Progenitor cell of endocrine pancreas (in vitro differentiated cells): ENCODE measurements around the gene RAD51D. TPM values are rescaled to one million over a fixed set of nuclear protein-coding genes. Genes with fewer than 3 reads are reported as not detected.

Experiments
- DNase-seq: peaks from one replicate; pipeline ENCODE4 v3.0.0; 2021; ENCODE audit warnings: low spot score; ENCODE audit not compliant: unreplicated experiment
- H3K27ac Mint-ChIP-seq: 2 replicates; pipeline ENCODE4 v1.8.0; 2021; ENCODE audit warnings: mild to moderate bottlenecking, moderate library complexity, mixed read lengths
- H3K27me3 Mint-ChIP-seq: 2 replicates; pipeline ENCODE4 v1.8.0; 2021; ENCODE audit warnings: mixed read lengths
- H3K36me3 Mint-ChIP-seq: 2 replicates; pipeline ENCODE4 v1.8.0; 2022; ENCODE audit warnings: mixed read lengths; ENCODE audit not compliant: insufficient read depth
- H3K4me1 Mint-ChIP-seq: 2 replicates; pipeline ENCODE4 v1.8.0; 2021; ENCODE audit warnings: low read depth, mixed read lengths
- H3K4me3 Mint-ChIP-seq: 2 replicates; pipeline ENCODE4 v1.8.0; 2021; ENCODE audit warnings: low read depth, mild to moderate bottlenecking, moderate library complexity, mixed read lengths
- H3K9me3 Mint-ChIP-seq: 2 replicates; pipeline ENCODE4 v1.8.0; 2021; ENCODE audit warnings: low read depth, mixed read lengths
- total RNA-seq: library from RNA; stranded (reverse); gene quantifications from 2 replicates; pipeline ENCODE4 v1.2.1, GENCODE V29; 2021
- TF ChIP-seq, protein P1 (sequence below): fragments of 200-600 bp; sonication (generic); IDR thresholded peaks from one replicate; pipeline ENCODE4 v1.5.0; 2021; ENCODE audit warnings: antibody characterized with exemption, mild to moderate bottlenecking; ENCODE audit not compliant: unreplicated experiment

RAD51D gene
- total RNA-seq, 1 donor from 2014 or later = 16.0 TPM

DNA sequence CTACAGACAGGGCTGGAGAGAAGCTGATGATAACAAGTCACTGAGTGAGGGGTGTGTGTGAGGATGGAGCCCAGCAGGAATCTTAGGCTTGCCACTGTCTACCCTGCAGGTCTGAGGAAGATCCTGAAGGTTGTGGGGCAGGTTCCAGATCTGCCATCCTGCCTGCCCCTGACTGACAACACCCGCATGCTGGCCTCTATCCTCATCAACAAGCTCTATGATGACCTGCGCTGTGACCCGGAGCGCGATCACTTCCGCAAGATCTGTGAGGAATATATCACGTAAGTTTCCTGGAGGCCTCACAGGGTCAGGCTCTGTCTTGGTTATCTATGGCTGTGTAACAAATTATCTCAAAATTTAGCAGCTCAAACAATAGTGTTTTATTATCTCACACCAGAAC, 44.2 kb upstream of the RAD51D start:
- H3K36me3 Mint-ChIP-seq = no peaks in the 10 kb centered on the region
- H3K9me3 Mint-ChIP-seq = no peaks in the 10 kb centered on the region

GRCh38 chr17:35162755-35163154, 43.1 kb upstream of the RAD51D start:
- TF ChIP-seq, protein P1, sequence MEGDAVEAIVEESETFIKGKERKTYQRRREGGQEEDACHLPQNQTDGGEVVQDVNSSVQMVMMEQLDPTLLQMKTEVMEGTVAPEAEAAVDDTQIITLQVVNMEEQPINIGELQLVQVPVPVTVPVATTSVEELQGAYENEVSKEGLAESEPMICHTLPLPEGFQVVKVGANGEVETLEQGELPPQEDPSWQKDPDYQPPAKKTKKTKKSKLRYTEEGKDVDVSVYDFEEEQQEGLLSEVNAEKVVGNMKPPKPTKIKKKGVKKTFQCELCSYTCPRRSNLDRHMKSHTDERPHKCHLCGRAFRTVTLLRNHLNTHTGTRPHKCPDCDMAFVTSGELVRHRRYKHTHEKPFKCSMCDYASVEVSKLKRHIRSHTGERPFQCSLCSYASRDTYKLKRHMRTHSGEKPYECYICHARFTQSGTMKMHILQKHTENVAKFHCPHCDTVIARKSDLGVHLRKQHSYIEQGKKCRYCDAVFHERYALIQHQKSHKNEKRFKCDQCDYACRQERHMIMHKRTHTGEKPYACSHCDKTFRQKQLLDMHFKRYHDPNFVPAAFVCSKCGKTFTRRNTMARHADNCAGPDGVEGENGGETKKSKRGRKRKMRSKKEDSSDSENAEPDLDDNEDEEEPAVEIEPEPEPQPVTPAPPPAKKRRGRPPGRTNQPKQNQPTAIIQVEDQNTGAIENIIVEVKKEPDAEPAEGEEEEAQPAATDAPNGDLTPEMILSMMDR = no peak
- H3K27ac Mint-ChIP-seq = no peak overlapping the region

More for the DNA sequence above, 44.2 kb upstream of the RAD51D start:
- TF ChIP-seq, protein P1 = no peak
- no peak for DNase-seq
- Mint-ChIP-seq H3K4me1 (peaks cover 2% of the 10 kb centered on the region), H3K27me3 (peaks cover 11% of the 10 kb centered on the region), H3K27ac (no peak overlapping the region), H3K4me3 (no peak overlapping the region)

GRCh38 chr17:35161281-35161761, 41.7 kb upstream of the RAD51D start:
- no peak overlapping the region for H3K4me3 Mint-ChIP-seq
- TF ChIP-seq, protein P1 = no peak
- H3K9me3 Mint-ChIP-seq = no peaks in the 10 kb centered on the region
- DNase-seq = no peak
- no peaks in the 10 kb centered on the region for H3K36me3 Mint-ChIP-seq
- peaks cover 2% of the 10 kb centered on the region for H3K4me1 Mint-ChIP-seq
- peaks cover 11% of the 10 kb centered on the region for H3K27me3 Mint-ChIP-seq
- no peak overlapping the region for H3K27ac Mint-ChIP-seq

More at GRCh38 chr17:35162755-35163154, 43.1 kb upstream of the RAD51D start:
- Mint-ChIP-seq H3K36me3 (no peaks in the 10 kb centered on the region), H3K4me1 (peaks cover 2% of the 10 kb centered on the region), H3K4me3 (no peak overlapping the region), H3K27me3 (peaks cover 11% of the 10 kb centered on the region), H3K9me3 (no peaks in the 10 kb centered on the region)
- no peak for DNase-seq

- TF ChIP-seq, protein P1 = no peak
Measured at GRCh38 chr17:35160354-35161201, 40.9 kb upstream of the RAD51D start.

GRCh38 chr17:35159940-35160339, 40.3 kb upstream of the RAD51D start:
- no peak overlapping the region for H3K4me3 Mint-ChIP-seq
- peaks cover 11% of the 10 kb centered on the region for H3K27me3 Mint-ChIP-seq
- peaks cover 2% of the 10 kb centered on the region for H3K4me1 Mint-ChIP-seq
- no peak overlapping the region for H3K27ac Mint-ChIP-seq
- no peaks in the 10 kb centered on the region for H3K36me3 Mint-ChIP-seq
- no peaks in the 10 kb centered on the region for H3K9me3 Mint-ChIP-seq
- TF ChIP-seq, protein P1 = no peak
- DNase-seq = no peak

More at GRCh38 chr17:35160354-35161201, 40.9 kb upstream of the RAD51D start:
- no peak overlapping the region for H3K27ac Mint-ChIP-seq
- H3K9me3 Mint-ChIP-seq = no peaks in the 10 kb centered on the region
- no peak overlapping the region for H3K4me3 Mint-ChIP-seq
- no peak for DNase-seq
- peaks cover 11% of the 10 kb centered on the region for H3K27me3 Mint-ChIP-seq
- no peaks in the 10 kb centered on the region for H3K36me3 Mint-ChIP-seq
- H3K4me1 Mint-ChIP-seq = peaks cover 2% of the 10 kb centered on the region
